HG02938 (cell line): ENCODE measurements around the gene LMX1B.

Source experiments
- ATAC-seq: cut with Tn5 transposase; IDR thresholded peaks from one replicate; pipeline ENCODE4 v1.9.1; 2021; ENCODE audit warnings: mild to moderate bottlenecking, moderate library complexity; ENCODE audit not compliant: unreplicated experiment

LMX1B gene

DNA sequence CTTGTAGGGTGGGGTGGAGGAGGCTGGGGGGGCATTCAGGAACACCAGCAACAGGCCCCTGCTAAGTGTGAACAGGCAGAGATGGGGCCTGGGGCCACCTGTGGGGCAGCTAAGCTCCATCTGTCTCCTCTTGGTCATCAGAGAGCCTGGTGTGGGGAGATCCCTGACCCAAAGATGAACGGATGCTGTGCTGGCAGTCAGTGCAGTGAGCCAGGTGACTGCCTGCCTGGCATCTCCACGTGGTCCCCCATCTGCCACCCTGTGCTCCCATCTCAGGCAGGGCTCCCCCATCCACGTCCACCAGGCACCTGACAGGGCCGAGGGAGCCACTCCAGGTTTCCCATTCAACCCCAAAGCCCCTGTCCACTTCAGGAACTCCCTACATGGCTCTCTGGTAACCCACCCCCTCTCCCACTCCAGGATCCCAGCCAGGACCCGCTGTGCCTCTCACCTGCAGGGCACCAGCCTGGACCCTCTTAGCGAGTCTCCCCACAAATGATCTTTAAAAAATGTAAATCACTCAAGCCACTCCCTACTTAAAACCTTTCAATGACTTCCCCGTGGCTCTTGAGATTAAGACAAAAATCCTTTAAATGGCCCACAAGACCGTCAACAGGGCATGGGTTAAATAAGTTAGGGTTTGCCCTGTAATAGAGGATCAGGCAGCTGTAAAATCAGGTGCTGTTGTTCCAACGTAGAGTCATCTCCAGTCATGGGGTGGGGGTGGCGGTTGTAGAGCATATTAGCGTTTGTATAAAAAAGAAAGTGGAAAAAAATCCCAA, 60.8 kb downstream of the LMX1B start:
- ATAC-seq: no peak

DNA sequence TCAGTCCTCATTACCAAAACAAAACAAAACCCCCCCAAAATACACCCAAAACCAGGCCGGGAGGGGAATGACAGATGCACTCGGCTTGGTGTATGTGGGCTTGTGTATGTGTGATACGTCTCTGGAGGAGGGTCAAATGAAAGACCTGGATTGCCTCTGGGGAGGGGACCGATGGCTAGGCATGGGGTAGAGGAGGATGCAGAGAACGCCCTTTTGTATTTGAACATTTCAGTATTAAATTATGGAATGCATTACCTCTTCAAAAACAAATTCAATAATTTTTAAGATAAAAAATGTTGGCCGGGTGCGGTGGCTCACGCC, 61.4 kb downstream of the LMX1B start:
- ATAC-seq: no peak

DNA sequence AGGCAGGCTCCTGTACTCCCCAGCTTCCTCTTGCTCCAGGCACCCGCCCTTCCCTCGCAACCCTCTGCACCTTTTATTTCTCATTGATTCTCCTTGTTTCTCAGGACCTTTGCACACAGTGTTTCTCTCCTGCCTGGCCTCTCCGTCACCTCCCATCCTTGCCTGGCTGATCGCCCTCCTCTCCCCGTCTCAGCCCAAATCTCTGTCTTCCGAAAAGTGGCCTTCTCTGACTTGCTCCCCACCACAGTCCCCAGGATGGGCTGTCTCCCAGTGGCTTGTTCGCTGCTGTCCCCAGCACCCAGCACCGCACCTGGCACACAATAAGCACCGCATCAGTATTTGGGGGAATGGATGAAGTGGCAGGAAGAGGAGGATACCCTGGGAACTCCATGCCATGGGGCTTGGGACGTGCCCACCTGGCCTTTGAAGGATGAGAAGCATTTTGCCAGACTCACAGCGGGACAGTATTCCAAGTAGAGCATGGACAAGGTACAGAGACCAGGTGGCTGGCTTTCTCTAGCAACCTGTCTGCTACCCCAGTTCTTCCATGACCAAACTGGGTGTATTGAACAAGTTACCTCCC, 62.5 kb downstream of the LMX1B start:
- ATAC-seq: no peak

DNA sequence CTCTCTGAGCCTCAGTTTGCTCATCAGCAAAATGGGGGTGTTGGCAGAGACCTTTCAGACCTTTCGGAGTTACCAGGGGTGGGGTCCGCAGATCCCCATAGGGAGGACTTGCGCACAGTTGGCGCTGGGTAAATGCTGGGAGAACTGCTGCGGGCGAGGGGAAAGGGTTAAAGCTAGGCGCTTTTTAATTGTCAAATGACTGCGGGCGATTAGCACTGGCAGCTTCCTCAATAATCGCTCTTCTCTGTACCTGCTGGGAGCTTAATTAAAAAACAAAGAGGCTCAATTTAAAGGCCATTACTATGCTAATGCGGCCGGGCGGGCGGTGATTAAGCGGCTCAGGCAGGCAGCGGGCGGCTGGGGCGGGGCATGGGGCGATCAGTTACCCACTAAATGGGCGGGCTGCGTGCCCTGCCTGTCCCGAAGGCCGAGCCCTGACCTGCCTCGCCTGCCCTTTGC, 63.0 kb downstream of the LMX1B start:
- no peak for ATAC-seq

DNA sequence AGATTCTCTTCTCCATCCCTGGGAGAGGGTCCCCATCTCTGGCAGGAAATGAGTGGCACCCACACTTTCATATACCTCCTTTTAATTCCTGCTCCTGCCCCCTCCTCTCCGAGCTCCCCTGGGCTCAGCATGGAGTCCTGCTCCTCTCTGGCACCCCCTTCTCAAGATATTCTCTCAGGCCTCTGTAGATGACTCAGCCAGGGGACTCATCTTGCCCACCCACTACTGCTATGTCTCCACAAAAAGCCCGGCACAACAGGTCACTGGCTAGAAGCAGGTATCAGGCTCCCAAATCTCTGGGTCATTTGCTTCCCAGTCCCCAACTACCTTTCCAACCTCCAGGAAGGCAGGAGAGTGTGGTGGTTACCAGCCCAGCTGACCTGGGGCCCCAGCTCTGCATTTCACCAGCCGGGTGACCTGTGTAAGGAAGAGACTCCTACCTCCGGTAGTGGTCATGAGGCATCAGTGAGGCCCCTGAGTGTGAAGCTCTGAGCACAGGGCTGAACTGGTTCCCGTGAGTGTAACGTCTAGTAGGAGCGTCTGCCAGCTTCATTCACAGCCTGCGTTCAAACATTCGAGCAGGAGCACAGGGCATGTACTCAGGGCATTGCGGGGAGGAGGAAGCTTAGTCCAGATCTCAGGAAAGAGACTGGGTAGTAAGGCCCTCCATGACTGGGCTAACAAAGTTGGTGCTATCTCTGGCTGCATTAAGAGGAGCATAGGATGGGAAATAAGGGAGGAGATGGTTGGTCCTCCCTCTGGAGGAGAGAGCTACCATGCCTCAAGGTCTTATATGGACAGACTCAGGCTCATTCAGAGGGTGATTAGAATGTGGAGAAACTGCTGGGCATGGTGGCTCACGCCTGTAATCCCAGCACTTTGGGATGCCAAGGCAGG, 63.7 kb downstream of the LMX1B start:
- ATAC-seq: no peak

DNA sequence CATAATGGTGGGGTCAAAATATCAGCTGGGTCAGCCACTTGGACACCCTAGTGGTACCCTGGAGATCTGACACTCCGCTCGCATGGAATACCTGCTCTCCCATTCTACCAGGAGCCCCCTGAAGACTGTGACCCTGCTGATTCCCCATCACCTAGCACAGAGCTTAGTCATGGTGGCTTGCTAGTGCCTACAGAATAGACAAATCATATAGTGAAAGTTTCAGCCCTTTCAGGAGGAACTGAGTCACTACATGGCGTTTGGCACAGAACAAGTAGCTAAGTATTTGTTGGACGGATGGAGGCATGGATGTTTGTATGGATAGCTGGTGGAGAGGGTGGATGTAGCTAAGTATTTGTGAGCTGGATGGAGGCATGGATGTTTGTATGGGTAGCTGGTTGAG, 65.3 kb downstream of the LMX1B start:
- no peak for ATAC-seq

DNA sequence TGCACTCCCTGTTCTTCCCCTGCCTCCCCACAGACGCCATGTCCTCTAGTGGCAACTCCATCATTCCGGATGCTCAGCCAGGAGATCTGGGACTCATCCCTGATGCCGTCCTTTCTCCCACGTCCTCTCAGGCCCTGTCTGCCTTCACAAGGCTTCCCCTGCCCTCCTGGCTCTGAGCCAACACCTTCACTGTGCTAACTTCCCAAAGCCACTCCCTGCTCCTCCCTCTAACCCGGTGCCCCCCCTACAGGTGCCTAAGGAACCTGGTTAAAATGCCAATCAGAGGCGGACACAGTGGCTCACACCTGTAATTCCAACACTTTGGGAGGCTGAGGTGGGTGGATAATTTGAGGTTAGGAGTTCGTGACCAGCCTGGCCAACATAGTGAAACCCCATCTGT, 67.6 kb downstream of the LMX1B start:
- no peak for ATAC-seq

DNA sequence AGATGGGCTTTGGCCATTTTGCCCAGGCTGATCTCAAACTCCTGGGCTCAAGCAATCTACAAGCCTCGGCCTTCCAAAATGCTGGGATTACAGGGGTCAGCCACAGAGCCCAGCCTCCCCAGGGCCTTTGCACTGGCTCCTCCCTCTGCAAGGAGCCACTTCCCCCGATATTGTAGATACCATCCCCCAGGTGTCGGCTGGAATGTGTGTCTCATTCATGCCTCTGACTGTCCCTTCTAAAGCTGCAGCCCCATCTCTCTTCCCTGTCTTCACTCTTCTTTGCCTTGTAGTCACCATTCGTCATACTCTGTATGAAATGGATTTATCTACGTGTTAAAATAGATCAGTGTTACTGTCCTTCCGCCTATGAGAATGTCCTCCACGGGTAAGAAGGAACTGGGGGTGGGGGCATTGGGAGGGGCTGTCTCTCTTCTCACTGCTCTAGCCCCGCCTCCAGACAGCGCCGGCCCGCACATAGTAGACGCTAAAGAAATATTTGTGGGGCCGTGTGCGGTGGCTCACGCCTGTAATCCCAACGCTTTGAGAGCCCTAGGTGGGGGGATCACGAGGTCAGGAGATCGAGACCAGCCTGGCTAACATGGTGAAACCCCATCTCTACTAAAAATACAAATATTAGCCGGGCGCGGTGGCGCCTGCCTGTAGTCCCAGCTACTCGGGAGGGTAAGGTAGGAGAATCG, 68.5 kb downstream of the LMX1B start:
- no peak for ATAC-seq

DNA sequence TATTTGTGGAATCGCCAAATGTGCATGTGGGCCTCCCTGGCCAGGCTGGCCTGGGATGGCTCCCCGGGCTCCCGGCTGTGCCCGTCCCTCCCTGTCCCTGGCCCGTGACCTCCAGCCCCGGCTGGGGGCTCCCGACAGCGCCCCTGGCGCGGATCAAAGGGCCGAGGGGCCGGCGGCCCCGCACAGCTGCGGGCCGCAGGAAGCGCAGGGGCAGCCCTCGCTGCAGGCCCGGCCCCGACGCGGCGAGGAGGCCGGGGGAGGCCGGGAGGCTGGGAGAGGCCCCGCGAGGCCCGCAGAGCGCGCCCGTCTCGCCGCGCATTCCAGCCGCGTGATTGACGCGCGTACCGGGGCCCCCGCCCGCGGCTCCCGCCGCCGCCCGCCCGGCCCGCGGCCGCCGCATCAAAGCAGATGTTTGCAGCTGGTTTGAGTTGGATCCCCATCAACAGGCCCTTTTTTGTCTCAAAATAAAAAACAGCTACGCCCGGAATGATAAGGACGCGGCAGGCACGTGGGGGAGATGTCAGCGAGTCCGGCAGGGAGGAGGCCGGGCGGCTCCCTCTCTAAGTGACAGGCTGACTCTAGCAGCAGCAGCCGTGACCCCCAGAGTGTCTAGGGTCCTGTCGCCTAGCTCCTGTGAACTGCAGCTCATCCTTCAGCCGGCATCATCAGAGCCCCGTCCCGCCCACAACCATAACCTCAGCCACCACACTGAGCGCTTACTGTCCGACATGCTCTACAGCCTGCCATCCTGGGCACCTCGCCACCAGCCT, 69.4 kb downstream of the LMX1B start:
- no peak for ATAC-seq

DNA sequence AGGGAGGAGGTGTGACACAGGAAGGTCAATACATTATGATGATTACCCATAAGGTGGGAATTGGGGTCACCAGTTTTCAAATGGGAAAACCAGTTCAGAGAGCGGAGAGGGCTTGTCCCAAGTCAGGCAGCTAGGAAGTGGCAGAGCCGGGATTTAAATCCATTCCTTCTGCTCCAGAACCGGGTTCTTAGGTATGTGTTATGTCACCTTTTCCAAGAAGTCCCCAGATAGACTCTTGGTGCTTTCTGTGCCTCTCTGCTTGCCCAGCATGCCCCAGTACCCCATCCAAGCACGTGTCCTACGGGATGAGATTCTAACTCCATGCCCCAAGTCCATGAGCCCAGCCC, 69.9 kb downstream of the LMX1B start:
- no peak for ATAC-seq

DNA sequence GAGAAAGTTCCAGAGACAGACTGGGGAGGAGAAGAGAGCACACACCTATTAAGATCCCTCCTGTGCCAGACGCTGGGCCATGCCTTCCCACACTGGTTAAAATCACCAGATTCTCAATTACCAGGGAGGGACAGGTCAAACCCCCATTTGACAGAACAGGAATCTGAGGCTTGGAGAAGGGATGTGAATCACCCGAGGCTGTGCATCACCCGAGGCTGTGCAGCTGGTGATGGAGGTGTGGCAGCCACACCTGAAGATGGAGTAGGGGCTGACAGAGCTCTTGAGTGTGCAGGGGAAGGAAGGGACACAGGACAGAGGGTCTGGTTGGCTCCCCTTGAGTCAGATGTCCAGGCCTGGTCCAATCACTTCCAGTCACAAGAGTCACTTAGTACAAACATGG, 70.6 kb downstream of the LMX1B start:
- no peak for ATAC-seq

DNA sequence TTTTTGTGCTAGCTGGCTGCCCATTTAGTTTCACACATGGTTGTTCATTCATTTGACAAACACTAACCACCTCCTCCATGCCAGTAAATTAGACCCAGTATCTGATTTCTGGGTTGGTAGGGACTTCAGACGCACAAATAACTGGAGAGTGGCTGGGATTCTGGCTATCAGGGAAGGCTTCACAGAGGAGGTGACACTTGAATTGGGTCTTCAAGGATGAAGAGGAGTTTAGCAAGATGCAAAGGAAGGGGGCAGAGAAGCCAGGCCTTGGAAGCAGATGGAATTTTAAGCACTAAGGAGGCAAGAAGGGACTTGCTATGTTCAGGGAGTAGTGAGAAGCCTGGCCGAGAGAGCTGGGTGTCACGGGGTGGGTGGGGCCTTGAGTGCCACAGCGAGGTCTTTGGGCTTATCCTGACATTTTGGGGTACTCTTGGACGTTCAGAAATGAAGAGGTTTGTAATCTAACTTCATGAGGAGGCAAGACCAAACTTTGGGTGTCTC, 71.3 kb downstream of the LMX1B start:
- ATAC-seq: no peak

DNA sequence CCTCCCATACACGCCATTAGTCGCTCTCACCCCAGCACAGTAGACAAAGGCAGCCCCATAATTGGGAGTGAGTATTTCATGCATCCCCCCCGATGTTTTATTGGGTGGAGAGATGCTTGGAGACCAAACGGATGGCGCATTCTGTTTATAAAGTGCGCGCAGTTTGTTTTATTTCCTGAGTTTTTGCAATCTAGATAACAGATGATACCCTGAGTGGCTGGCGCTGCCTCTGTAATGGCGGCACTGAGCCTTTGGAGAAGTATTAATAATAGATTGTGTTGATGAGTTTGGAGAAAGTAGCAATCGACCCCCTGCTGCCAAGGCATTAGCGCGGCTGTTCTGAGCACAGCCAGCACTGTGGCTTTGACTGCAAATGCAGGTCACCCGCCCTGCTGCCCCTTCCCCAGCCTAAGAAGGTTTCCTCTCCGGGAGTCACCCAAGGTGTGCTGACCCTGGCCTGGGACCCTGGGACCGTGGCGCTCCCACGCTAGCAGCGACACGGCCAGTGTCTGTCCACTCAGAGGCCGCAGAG, 74.3 kb downstream of the LMX1B start:
- no peak for ATAC-seq

DNA sequence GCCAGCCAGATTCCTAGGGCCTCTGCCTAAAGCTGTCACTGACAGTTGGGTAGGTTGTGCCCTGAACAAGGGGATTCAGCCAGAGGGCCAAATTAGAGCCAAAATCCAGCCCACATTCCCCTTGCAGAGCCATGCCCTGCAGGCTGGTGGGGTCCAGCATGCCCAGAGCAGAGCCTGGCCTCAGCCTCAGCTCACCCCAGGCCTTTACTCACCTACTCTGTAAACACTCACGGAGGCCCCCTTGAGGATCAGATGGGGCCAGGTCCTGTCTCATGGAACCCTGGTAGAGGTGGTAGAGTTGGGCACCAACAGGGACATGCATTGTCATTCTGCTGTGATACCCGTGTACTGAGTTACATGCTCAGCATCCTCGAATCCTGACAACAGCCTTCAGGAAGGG, 74.9 kb downstream of the LMX1B start:
- ATAC-seq: no peak

DNA sequence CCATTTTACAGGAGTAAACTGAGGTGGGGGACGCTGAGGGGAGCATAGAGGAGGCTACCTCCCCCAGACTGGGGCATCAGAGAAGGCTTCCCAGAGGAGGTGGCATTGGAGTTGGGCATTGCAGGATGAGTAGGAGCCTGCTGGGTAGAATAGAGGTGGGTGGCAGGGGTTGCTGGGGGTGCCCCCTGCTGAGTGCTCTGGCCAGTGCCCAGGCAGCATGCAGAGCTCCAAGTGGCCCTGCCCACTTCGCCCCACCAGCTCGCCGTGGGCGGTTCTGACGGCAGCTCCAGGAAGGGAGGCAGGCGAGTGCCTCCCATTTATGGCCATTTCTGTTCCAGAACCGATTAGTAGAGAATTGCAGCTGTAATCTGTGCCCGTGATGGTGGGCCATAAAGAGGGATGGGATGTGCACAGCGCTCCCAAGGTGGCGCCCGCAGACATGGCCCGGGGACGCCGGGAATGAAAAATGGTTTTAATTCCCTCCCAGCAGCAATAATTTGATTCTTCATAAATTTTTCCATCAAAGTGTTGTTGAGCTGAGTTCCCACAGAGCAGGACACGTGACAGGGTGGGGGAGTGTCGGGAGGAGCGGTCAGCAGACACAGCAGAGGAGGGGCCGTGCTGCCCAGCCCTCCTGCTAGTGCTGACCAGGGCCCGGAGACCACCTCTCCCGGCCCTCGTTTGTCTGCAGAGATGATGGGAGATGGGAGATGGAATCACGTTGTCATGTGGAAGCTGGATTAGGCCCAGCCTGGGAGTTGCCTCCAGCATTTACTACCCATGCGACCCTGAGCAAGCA, 75.5 kb downstream of the LMX1B start:
- ATAC-seq: no peak

DNA sequence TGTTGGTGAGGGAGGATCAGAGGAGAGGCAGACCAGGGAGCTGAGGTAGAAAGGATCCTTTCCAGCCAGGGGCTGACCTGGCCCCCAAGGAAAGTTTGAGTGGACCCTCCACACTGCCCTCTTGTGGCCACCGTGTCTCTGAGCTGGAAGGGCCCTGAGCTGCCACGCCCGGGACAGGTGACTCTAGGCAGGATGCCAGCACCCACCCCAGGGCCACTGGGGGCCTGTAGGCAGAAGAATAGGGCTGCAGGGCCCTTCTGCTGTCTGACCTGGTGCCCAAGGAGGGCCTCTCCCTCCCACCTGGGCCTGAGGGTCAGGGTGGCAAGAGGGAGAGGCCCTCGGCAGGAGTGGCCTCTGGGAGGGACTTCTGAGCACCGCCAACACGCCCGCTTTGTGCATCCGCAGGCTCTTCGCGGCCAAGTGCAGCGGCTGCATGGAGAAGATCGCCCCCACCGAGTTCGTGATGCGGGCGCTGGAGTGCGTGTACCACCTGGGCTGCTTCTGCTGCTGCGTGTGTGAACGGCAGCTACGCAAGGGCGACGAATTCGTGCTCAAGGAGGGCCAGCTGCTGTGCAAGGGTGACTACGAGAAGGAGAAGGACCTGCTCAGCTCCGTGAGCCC, 76.8 kb downstream of the LMX1B start:
- ATAC-seq: no peak

DNA sequence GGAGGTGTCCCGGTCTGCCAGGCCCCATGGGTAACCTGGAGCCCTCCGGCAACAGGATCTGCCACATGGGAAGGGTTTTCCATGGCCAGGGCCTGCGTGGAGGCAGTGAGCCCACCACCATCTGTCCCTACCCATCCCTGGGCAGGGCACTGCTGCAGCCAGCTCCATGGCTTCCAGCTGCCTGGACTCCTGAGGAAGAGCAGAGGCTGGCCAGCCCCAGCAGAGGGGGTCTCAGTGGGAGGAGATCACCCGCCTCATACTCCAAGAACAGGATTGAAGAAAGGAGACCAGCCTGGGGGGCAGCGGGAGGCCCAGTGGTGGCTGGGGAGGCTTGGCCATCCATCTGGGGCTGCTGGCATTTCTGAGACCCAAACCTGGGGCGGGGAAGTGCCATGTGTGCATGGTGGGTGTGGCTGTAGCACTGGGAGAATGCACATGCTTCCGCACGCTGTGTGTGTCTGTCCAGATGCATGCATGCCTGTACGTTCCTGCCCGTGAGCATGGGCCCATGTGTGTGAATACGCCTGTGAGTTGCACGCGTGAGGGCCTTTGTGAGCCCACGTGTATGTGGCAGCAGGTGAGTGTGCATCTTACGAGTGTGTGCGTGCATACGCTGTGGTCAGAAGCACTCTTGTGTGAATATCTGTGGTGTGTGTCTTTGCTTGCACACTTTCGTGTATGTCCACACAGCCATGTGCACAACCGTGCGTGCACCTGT, 78.5 kb downstream of the LMX1B start:
- ATAC-seq: no peak

DNA sequence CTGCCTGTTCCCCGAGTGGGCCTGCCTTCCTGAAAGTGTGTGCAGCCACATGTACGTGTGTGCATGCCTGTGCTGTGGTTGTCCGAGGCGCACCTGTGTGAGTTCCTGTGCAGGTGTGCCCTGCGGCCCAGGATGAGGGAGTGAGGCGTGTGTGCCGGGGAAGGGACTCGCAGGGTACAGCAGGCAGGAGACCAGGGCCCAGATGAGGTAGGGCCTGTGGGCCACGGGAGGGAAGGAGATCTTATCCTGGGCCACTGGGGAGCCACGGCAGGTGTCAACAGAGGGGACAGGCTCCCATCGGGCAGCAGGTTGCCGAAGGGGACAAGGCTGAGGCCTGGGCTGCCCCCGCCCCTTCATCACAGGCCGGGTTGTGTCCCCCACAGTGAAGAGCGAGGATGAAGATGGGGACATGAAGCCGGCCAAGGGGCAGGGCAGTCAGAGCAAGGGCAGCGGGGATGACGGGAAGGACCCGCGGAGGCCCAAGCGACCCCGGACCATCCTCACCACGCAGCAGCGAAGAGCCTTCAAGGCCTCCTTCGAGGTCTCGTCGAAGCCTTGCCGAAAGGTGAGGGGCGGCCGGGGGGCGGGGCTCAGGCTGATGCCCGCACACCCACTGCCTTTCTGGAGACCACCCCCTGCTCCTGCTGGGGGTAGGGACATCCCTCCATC, 79.2 kb downstream of the LMX1B start:
- no peak for ATAC-seq
